GM19023 (cell line): ENCODE data around the gene PRKG1.
"Not testable (repeated sequence)": the region's sequence is repeated elsewhere in the genome, so short reads cannot be mapped to it uniquely, and the experiment has no call there.

Experiments used
- ATAC-seq: cut with Tn5 transposase; IDR thresholded peaks from one replicate; pipeline ENCODE4 v1.9.1; 2021; ENCODE audit warnings: mild to moderate bottlenecking, moderate library complexity; ENCODE audit not compliant: unreplicated experiment

The PRKG1 gene

DNA sequence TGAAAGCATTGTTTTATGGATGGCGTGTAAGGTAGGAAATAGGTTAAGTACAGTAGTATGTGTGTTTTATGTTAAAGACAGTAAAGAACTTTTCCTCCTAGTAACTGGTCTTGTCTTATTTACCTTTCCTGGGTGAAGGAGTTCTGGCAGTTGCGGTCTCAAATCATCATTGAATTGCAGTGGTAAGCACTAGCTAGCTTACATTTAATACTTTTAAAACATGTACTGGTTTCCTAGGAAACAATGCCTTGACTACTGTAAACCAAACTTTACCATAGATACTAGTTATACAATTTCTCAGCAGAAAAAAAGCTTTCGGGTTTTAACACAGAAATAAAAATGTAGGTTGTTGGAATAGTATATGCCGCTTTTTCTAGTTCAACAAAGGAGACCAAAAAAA, 37.7 kb downstream of the PRKG1 start:
- no peak for ATAC-seq

DNA sequence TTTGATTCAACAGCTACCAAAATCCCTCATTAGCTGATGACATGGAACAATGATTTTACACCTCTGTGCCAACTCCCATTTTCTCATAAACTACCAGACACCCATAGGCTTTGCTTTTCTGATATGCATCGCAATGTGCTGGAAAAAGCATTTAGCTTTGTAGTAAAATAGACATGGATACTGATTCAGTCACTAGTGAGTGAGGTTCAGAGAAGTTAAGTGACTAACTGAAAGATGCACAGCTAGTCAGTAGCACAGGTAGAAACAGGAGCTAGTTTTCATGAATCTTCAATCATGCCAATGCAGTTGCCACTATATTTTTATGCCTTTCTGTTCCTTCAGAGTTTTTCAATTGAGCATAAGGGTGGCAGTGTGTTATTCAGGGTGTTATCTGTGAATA, 38.7 kb downstream of the PRKG1 start:
- no peak for ATAC-seq

- ATAC-seq, result no peak
These were observed 42.9 kb downstream of the PRKG1 start for GRCh38 chr10:51117053-51117660.

DNA sequence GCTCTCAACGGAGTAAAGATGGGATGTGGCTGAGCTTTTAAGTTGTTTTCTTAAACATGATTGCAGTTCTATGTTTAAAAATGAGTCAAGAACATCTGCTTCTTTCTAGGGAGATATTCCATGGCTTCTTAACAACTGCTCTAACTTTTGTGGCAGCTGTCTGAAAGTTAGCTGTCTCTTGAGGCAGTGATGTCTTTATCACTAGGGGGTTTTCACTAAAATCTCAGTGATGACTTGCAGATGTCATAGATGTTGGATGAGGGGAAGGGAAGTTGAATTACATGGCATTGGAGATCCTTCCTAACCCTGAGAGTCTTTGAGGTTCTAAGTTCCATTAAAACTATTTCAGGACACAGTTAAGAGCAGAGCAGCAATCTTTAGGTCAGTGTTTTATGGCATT, 43.5 kb downstream of the PRKG1 start:
- ATAC-seq, result no peak

DNA sequence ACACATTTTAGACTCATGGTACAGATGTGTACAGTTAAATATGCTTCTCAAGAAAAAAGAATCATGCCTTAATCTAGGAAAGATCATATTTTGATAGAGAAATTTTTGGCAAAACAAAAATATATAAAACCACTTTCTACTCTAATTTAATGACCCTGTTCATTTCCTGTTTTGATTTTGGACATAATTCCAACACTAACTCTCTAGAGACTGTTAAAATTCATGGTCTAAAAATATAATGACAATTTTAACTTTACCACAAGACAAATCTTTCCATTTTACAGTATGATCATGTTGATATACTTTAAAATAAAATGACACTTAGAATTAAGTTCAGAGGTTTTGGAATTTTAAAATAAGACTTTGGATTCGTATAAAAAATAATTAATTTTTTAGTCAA, 45.2 kb downstream of the PRKG1 start:
- ATAC-seq, result no peak

DNA sequence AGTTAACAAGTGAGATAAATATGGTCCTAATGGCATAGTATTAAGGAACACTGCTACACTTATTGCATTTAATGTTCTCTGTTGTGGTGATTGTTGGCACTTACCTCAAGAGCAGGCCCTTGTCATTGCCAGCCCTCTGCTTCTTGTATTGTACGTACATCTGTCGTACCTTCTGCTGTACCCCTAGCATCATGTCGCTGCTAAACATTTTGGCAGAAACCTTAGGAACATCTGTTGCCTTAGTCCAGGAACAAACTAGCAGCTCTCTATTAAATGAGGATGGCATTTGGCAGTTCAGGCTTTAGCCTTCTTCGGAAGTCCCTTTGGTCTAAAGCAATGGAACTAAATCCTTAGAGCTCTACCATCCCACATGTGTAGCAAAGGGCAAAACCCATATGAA, 47.6 kb downstream of the PRKG1 start:
- ATAC-seq, result no peak

GRCh38 chr10:51124852-51125251, 50.6 kb downstream of the PRKG1 start:
- no peak for ATAC-seq

DNA sequence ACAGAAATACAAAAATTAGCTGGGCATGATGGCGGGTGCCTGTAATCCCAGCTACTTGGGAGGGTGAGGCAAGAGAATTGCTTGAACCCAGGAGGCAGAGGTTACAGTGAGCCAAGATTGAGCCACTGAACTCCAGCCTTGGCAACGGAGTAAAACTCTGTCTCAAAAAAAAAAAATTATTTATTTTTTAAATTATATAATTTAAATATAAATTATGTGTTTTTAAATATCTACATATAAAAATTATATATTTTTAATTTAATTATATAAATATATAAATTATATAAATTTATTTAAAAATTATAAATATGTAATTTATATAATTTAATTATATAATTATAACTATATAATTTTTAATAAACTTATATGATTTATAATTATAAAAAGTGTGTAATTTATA, 51.2 kb downstream of the PRKG1 start:
- ATAC-seq, result no peak

GRCh38 chr10:51129946-51130544, 55.8 kb downstream of the PRKG1 start:
- ATAC-seq, result no peak

DNA sequence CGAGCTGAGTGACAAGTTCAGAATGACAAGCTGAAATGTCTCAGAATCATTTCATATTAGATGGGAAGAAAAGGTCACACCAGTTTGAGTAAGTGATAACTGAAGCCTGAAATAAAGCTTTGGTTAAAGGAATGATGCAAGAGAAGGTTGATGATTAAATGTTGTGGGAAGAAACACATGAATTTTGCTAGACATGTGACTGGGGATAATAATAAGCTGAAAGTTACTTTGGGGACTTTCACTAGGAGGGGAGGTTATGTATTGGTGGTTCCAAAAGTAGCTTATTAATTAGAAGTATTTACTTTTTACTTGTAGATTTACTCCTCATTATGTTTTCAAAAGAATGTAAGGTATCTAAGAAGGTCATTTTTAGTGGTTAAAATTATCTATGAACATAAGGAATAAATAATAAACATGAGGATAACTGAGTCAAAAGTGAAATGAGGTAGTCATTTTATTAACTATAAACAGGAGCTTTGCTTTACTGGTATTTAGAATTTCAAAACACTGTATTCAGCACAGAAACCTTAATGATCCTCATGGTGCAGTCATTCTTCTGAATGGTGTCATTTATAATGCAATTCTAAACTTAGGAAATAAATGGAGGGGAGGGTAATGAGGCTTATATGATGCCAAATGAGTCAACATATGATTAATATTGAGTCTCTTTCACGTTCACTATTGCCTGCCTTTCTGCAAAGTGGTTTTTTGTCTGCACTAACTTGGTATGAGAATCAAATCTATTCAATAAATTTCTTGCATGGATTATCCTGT, 63.7 kb downstream of the PRKG1 start:
- no peak for ATAC-seq

DNA sequence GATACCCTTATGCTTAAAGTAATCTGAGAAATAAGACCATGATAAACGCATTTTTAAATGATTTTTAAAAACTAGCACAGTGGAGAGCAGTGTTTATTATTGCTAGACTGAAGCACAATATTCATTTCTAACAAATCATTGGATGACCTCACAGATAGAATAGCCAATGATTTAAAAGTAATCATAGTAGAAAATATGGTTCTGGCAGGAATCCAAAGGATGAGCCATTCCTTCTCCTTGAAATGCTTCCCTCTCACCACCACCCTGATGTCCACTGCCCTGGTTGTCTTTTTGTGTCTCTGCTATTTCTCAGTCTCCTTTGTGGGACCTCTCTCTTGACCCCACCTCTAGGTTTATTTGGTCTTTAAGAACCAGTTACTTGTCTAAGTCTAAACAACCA, 64.9 kb downstream of the PRKG1 start:
- no peak for ATAC-seq

- no peak for ATAC-seq
These were observed 66.7 kb downstream of the PRKG1 start for GRCh38 chr10:51141010-51141409.

GRCh38 chr10:51144161-51144781, 70.0 kb downstream of the PRKG1 start:
- no peak for ATAC-seq

DNA sequence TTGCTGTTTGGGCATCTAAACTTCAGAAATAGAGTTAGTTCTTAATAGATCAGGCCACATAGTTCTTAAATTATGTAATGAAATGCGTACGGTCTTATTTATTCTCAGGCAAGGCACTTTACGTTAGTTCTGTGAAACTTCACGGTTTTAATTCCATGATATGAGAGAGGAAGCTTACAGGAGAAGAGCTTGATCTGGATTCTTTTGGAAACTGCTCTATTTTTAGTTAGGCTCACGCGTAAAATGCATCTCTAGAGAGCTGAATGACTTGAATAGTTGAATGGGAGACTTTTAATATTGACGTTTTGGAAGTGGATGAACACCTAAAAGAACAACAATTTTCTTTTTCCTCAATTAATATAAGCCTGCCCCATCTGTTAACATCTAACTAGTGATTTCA, 71.1 kb downstream of the PRKG1 start:
- ATAC-seq, result no peak

DNA sequence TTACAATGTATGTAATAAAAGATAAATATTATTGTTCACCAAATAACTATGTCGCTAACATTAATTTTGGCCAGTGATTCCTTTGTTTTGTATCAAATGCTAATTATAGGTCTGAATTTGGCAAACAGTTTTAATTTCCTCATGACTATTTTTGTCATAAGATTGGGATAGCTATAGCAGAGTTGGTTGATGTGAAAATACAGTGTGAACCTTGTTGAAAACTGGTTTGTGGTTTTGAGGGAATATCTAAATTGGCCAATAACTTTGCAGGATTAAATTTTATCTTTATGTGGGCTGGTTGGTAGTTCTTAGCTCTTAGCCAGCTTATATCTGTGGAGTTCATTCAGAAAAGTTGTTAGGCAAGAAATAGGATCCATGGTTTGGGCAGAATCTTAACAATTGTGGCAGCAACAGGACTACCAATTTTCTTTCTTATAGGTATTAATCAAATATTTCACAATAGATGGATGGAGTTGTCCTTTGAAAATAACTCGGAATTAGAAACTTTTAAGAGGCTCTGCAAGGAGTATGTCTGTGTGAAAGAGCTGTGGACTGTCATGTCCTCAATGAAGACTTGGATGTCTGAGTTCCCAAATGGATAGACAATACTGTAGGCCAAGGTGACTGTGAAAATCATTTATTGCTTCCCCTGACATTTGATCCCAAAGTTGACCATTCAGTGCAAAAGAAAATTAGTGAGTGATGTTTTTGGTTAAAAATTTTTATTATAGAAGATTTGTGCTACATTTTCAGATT, 73.5 kb downstream of the PRKG1 start:
- ATAC-seq, result no peak

DNA sequence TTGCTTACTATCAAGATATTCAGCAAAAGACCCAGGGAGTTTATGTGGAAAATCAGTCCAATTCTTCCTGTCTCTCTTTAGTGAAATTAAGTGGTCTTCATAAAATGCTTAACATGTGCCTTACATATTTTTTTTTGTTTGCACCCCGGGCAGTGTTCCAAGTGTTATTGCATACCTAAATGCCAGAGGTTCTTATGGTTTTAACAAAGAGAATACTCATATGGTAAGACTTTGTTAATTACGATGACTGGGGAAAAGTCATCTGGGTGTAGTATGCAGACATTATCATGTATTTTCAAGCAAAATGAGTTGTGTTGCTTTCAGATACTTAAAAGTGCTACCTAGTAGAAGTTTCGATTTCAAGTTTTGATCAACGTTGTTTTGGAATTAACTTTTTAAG, 82.6 kb downstream of the PRKG1 start:
- ATAC-seq, result no peak

DNA sequence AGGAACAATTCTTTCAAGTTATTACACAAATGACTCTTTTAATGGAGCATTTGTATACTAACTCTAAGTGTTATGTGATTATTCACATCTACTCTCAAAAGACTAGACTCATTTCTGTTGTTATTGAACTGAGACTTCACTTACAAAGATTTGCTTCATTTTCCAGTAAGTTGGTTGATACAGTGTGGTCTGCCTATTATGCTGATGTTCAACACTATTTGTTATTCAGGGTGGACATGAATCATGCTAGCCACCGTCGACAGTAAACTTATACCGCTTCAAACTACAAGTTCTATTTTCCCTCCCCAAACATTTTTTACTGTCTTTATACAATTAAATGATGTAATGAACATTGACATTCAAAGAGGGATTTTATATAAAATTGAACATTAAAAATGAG, 84.5 kb downstream of the PRKG1 start:
- ATAC-seq, result no peak

GRCh38 chr10:51159841-51160240, 85.6 kb downstream of the PRKG1 start:
- no peak for ATAC-seq

GRCh38 chr10:51162002-51162401, 87.7 kb downstream of the PRKG1 start:
- ATAC-seq, result no peak

DNA sequence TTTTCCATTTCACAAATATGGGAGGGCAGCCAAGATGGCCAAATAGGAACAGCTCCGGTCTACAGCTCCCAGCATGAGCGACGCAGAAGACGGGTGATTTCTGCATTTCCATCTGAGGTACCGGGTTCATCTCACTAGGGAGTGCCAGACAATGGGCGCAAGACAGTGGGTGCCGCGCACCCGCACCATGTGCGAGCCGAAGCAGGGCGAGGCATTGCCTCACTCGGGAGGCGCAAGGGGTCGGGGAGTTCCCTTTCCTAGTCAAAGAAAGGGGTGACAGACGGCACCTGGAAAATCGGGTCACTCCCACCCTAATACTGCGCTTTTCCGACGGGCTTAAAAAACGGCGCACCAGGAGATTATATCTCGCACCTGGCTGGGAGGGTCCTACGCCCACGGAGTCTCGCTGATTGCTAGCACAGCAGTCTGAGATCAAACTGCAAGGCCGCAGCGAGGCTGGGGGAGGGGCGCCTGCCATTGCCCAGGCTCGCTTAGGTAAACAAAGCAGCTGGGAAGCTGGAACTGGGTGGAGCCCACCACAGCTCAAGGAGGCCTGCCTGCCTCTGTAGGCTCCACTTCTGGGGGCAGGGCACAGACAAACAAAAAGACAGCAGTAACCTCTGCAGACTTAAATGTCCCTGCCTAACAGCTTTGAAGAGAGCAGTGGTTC, 89.2 kb downstream of the PRKG1 start:
- not testable (repeated sequence) for ATAC-seq
